Tibial artery (tissue), 4 donors: ENCODE data around the gene CNPPD1.
A peak's percentile ranks its signal among the peaks of the same experiment; 100 is the strongest.

Source experiments
- DNase-seq, 2 donors: peaks; one replicate each; pipeline ENCODE4 v3.0.0-alpha.2; 2019
- H3K27ac ChIP-seq, 2 donors: fragments of 200-600 bp; sonication (generic) in 1 of 2; 1 replicate in 1 of 2; 2 replicates in 1 of 2; pipeline ENCODE4 v1.5.1; 2018 to 2019; ENCODE audit warnings: mild to moderate bottlenecking in 1 of 2
- H3K27me3 ChIP-seq, 2 donors: fragments of 200-600 bp; sonication (generic) in 1 of 2; one replicate each; pipeline versions ENCODE4 v1.5.1 to v1.6.0; 2016 to 2019
- H3K36me3 ChIP-seq, 3 donors: fragments of 200-600 bp; sonication (generic) in 2 of 3; one replicate each; pipeline ENCODE4 v1.5.1; 2016 to 2019; ENCODE audit warnings: mild to moderate bottlenecking in 2 of 3
- H3K4me1 ChIP-seq, 4 donors: fragments of 200-600 bp; sonication (generic) in 2 of 4; 1 replicate in 3 of 4; 2 replicates in 1 of 4; pipeline ENCODE4 v1.5.1; 2016 to 2019
- H3K4me3 ChIP-seq, 2 donors: fragments of 200-600 bp; sonication (generic) in 1 of 2; 1 replicate in 1 of 2; 2 replicates in 1 of 2; pipeline ENCODE4 v1.5.1; 2018 to 2019; ENCODE audit warnings: mild to moderate bottlenecking in 2 of 2
- H3K9me3 ChIP-seq, 3 donors: fragments of 200-600 bp; sonication (generic) in 1 of 3; one replicate each; pipeline ENCODE4 v1.5.1; 2016 to 2019
- CTCF ChIP-seq, 2 experiments: fragments of 200-600 bp in 1 of 2; fragments of 450-650 bp in 1 of 2; IDR thresholded peaks; one replicate each; pipeline ENCODE4 v1.5.1; 2017 to 2019; ENCODE audit warnings: antibody characterized with exemption in 2 of 2, mild to moderate bottlenecking in 1 of 2, moderate library complexity in 1 of 2
- intact Hi-C: fragments of 100-400 bp; cut with DNase I; formaldehyde crosslinking; loops from one replicate; pipeline ENCODE4 v1.15.0; 2023; ENCODE audit warnings: low total_unique reads

CNPPD1 gene

GRCh38 chr2:219178377-219179175, 1.9 kb upstream of the CNPPD1 start:
- DNase-seq: peak in 1 of 2 donors; percentile 53
- peaks cover 53 to 61% (median 60%) of the 10 kb centered on the region in 3 donors for H3K36me3 ChIP-seq
- peak overlapping the region; percentile 98 for H3K27ac ChIP-seq
- H3K27me3 ChIP-seq: no peaks in the 10 kb centered on the region
- peak overlapping the region; percentile 87 to 90 for H3K4me3 ChIP-seq
- intact Hi-C loops: loop anchor here (5.0 to 10.0 kb wide), 2 partner anchors 39 to 206 kb away; partner anchors contain the start of genes ABCB6 and DNPEP
- H3K4me1 ChIP-seq: peaks cover 4 to 36% (median 33%) of the 10 kb centered on the region in 4 donors
- peak in 1 of 2 experiments; percentile 1 for TF ChIP-seq CTCF (IDR thresholded peaks at IDR 0.05)
- H3K9me3 ChIP-seq: no peaks in the 10 kb centered on the region

- peak; percentile 22 to 53 for TF ChIP-seq CTCF (IDR thresholded peaks at IDR 0.05)
- peak; percentile 94 for DNase-seq
- H3K9me3 ChIP-seq: no peaks in the 10 kb centered on the region
- peaks cover 53 to 61% (median 60%) of the 10 kb centered on the region in 3 donors for H3K36me3 ChIP-seq
- H3K27me3 ChIP-seq: no peaks in the 10 kb centered on the region
- peaks cover 4 to 36% (median 33%) of the 10 kb centered on the region in 4 donors for H3K4me1 ChIP-seq
- intact Hi-C loops: loop anchor here (5.0 to 10.0 kb wide), 2 partner anchors 40 to 207 kb away; partner anchors contain the start of genes ABCB6 and DNPEP
- peak within 1 kb of the TSS; percentile 98 for H3K27ac ChIP-seq
- peak within 1 kb of the TSS; percentile 87 to 90 for H3K4me3 ChIP-seq
Observed at GRCh38 chr2:219177552-219178376, 1.0 kb upstream of the CNPPD1 start, which contains the start of gene RETREG2. TSS of gene RETREG2 (plus strand) at chr2:219178275. CDS start at chr2:219178353, 78 bp downstream.

GRCh38 chr2:219175928-219176817, 552 bp downstream of the CNPPD1 start:
- Histone ChIP-seq H3K36me3 (peaks cover 40 to 57% (median 55%) of the 10 kb centered on the region in 3 donors), H3K9me3 (no peaks in the 10 kb centered on the region), H3K27me3 (no peaks in the 10 kb centered on the region), H3K4me3 (peak overlapping the region; percentile 87 to 90), H3K4me1 (peaks cover 4 to 40% (median 37%) of the 10 kb centered on the region in 4 donors), H3K27ac (peak overlapping the region; percentile 98)
- no peak for TF ChIP-seq CTCF (IDR thresholded peaks at IDR 0.05)
- intact Hi-C loops: loop anchor here (5.0 to 10.0 kb wide), 2 partner anchors 41 to 209 kb away; partner anchors contain the start of genes ABCB6 and DNPEP
- peak; percentile 69 to 79 for DNase-seq

- intact Hi-C loops: loop anchor here (5.0 to 10.0 kb wide), 2 partner anchors 42 to 209 kb away; partner anchors contain the start of genes ABCB6 and DNPEP
- TF ChIP-seq CTCF (IDR thresholded peaks at IDR 0.05): no peak
- no peak for DNase-seq
- peak overlapping the region; percentile 87 to 90 for H3K4me3 ChIP-seq
- no peaks in the 10 kb centered on the region for H3K27me3 ChIP-seq
- peaks cover 35 to 51% (median 48%) of the 10 kb centered on the region in 3 donors for H3K36me3 ChIP-seq
- no peaks in the 10 kb centered on the region for H3K9me3 ChIP-seq
- H3K4me1 ChIP-seq: peaks cover 4 to 46% (median 40%) of the 10 kb centered on the region in 4 donors
- H3K27ac ChIP-seq: peak overlapping the region; percentile 98
Observed at GRCh38 chr2:219175486-219175885, 1.2 kb downstream of the CNPPD1 start.
